Upper lobe of left lung (tissue), 6 donors: ENCODE measurements around the gene MAPK11. TPM values are rescaled to one million over a fixed set of nuclear protein-coding genes. Genes with fewer than 3 reads are reported as not detected.
A peak's percentile ranks its signal among the peaks of the same experiment; 100 is the strongest.

Experiments used
- ATAC-seq, 2 donors: fragments of 200-7000 bp; cut with Tn5 transposase; one replicate each; pipeline ENCODE4 v1.9.1; 2022; ENCODE audit warnings: mild to moderate bottlenecking in 2 of 2, moderate library complexity in 2 of 2; ENCODE audit not compliant: low FRiP score in 2 of 2
- DNase-seq, 2 donors: peaks; one replicate each; pipeline ENCODE4 v3.0.0-alpha.2; 2019 to 2020
- H3K27ac ChIP-seq, 4 donors: fragments of 200-600 bp; sonication (generic); one replicate each; pipeline ENCODE4 v1.5.1; 2016 to 2019
- H3K27me3 ChIP-seq, 4 donors: fragments of 200-600 bp; sonication (generic); one replicate each; pipeline ENCODE4 v1.5.1; 2017 to 2019
- H3K36me3 ChIP-seq, 4 donors: fragments of 200-600 bp; sonication (generic); one replicate each; pipeline ENCODE4 v1.5.1; 2016 to 2019
- H3K4me1 ChIP-seq, 4 donors: fragments of 200-600 bp; sonication (generic); one replicate each; pipeline ENCODE4 v1.5.1; 2018 to 2019
- H3K4me3 ChIP-seq, 4 donors: fragments of 200-600 bp; sonication (generic); one replicate each; pipeline ENCODE4 v1.5.1; 2017 to 2019; ENCODE audit warnings: mild to moderate bottlenecking in 2 of 4, moderate library complexity in 1 of 4
- H3K9me3 ChIP-seq, 4 donors: fragments of 200-600 bp; sonication (generic); one replicate each; pipeline ENCODE4 v1.5.1; 2018 to 2019
- EP300 ChIP-seq, 4 donors: sonication (generic); formaldehyde crosslinking; IDR thresholded peaks; one replicate each; pipeline ENCODE4 v1.5.1; 2017; ENCODE audit warnings: antibody characterized with exemption in 4 of 4, control low read depth in 2 of 4
- POLR2A ChIP-seq, 4 donors: fragments of 450-650 bp; IDR thresholded peaks; one replicate each; pipeline ENCODE4 v1.5.1; 2016 to 2017; ENCODE audit warnings: antibody characterized with exemption in 4 of 4, mild to moderate bottlenecking in 2 of 4
- POLR2AphosphoS5 ChIP-seq, 2 donors: sonication (generic); formaldehyde crosslinking; IDR thresholded peaks; one replicate each; pipeline ENCODE4 v1.5.1; 2017; ENCODE audit warnings: antibody characterized with exemption in 2 of 2
- WGBS, 2 donors: methylation state at CpG; one replicate each; pipeline ENCODE4 v1.1.5; 2017 to 2018; 5-methylcytosine and 5-hydroxymethylcytosine counted together
- total RNA-seq, 6 donors: library from RNA; depleted of rRNA in 4 of 6; stranded (reverse); fragments of >200 nt in 4 of 6; gene quantifications; one replicate each; pipeline versions ENCODE4 v1.1.0 to v1.2.1, GENCODE V29; 2016 to 2021
- TF ChIP-seq, protein P1 (sequence below), 6 experiments: fragments of 450-650 bp in 4 of 6; fragments of 200-600 bp in 2 of 6; sonication (generic) in 2 of 6; IDR thresholded peaks; one replicate each; pipeline ENCODE4 v1.5.1; 2016 to 2019; ENCODE audit warnings: antibody characterized with exemption in 6 of 6
- donor health status: DM: no; HTN: no; CAD: no; lungs with moderate emphysema.
- donor health status: DM: no; HTN: yes; CAD: no; lungs with severe emphysema.

MAPK11 gene
- total RNA-seq, 6 donors from 2014 or later = 3.1 to 27.3 (median 8.6) TPM

DNA sequence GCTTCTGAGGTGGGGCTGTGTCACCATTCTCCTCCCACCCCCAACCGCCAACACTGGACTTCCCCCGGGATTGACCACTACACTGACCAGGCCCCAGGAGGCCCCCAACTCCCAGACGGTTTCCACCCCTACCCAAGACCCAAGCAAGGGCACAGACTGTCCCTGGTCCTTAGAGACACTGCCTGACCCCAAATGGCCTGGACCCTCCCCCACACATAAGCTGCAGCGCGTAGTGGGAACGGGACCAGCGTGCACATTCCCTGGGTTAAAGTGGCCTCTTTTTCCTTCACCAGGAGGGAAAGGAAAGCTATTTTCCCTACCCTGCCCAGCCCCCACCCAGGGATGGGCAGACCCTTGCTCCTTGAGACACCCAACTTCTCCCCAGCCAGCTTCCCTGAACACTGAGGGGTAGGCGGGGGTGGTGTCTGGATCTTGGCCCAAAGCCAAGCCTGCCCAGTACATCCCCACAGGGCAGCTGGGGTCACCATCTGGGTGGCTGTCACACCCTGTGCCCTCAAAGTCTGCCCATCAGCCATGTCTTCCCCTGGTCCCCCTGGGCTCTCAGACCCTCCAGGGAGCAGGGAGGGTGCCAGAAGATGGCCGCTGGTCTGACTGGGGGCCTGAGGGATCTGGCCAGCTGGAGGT lies 7.1 kb downstream of the MAPK11 start:
- WGBS, 2 donors = 61 to 82% methylated on average over 8 to 9 of the region's 9 CpGs
- Histone ChIP-seq H3K27me3 (peaks cover 0 to 13% (median 2%) of the 10 kb centered on the region in 4 donors), H3K4me1 (peaks cover 26 to 48% (median 30%) of the 10 kb centered on the region in 4 donors), H3K9me3 (no peaks in the 10 kb centered on the region), H3K4me3 (no peak overlapping the region), H3K36me3 (no peaks in the 10 kb centered on the region), H3K27ac (no peak overlapping the region)
- no peak for ATAC-seq
- DNase-seq = peak in 1 of 2 donors; percentile 46
- TF ChIP-seq, protein P1, sequence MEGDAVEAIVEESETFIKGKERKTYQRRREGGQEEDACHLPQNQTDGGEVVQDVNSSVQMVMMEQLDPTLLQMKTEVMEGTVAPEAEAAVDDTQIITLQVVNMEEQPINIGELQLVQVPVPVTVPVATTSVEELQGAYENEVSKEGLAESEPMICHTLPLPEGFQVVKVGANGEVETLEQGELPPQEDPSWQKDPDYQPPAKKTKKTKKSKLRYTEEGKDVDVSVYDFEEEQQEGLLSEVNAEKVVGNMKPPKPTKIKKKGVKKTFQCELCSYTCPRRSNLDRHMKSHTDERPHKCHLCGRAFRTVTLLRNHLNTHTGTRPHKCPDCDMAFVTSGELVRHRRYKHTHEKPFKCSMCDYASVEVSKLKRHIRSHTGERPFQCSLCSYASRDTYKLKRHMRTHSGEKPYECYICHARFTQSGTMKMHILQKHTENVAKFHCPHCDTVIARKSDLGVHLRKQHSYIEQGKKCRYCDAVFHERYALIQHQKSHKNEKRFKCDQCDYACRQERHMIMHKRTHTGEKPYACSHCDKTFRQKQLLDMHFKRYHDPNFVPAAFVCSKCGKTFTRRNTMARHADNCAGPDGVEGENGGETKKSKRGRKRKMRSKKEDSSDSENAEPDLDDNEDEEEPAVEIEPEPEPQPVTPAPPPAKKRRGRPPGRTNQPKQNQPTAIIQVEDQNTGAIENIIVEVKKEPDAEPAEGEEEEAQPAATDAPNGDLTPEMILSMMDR (IDR thresholded peaks at IDR 0.05) = no peak
- no peak for TF ChIP-seq POLR2AphosphoS5 (IDR thresholded peaks at IDR 0.05)
- no peak for TF ChIP-seq POLR2A (IDR thresholded peaks at IDR 0.05)

DNA sequence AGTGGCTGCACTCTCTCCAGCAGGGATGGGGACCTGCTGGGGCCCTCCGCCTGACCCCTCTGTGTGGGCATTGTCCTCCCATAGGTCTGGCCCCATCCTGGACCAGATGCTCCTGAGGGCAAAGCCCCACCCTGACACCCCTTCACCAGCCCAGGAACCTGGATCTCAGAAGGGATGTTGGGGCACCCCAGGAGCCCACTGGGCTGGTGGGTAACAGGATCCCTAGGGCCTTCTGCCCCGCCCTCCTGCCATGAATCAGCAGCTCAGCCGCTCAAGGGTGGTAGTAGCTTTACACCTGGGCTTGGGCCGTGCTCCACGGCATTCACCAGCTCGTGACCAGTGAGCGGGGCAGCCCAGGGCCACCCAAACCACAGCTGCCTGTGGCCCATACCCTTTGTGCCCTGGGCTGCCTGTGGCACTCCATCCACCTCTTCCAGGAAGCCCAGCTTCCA lies 7.7 kb downstream of the MAPK11 start:
- Histone ChIP-seq H3K27me3 (peaks cover 0 to 13% (median 2%) of the 10 kb centered on the region in 4 donors), H3K4me1 (peaks cover 21 to 42% (median 24%) of the 10 kb centered on the region in 4 donors), H3K9me3 (no peaks in the 10 kb centered on the region), H3K27ac (peak overlapping the region in 1 of 4 donors; percentile 70), H3K36me3 (peaks cover 0 to 3% (median 0%) of the 10 kb centered on the region in 4 donors), H3K4me3 (no peak overlapping the region)
- WGBS, 2 donors = 43 to 70% methylated on average over 2 to 6 of the region's 7 CpGs
- DNase-seq (peak in 1 of 2 donors; percentile 51), ATAC-seq (no peak)
- TF ChIP-seq, protein P1 (IDR thresholded peaks at IDR 0.05) = no peak
- no peak for TF ChIP-seq EP300 (IDR thresholded peaks at IDR 0.05)
- TF ChIP-seq POLR2AphosphoS5 (IDR thresholded peaks at IDR 0.05) = no peak

DNA sequence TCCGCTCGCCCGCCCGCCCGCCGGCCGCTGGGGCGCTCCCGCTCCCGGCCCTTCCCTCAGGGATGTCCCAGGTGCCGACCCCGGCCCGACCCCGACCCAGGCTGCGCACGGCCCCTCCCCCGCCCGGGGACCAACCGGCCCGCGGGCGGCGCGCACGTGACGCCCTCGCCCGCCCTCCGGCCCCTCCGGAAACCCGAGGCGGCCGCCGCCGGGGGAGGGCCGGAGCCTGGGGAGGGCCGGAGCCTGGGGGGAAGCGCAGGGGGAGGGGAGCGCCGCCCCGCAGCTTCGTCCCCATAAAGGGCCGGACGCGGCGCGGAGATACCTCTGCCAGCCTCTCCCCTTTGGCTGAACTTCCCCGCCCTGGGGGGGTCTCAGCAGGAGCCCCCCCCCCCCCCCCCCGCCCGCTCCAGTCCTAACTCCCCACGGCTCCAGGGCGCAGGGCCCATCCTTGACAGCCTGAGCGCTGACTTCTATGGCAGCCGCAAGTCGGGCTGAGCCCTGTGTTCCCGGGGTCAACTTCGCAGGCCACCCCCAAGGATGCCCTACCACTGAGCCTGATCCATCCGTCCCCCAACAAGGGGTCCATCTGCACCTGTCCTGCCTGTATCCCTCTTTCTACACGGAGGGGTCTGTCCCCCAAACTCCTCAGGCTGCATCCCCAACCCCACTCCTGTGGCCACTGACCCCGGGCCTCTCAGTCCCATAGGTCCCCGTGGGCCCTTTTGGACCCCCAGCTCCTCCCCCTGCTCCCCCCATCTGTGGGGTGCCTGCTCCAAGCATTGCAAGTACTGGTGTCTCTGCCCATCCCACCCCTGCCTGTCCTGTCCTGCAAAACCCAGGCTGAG lies 8.3 kb downstream of the MAPK11 start, which contains the start of gene MAPK12:
TSS of gene MAPK12 (minus strand) at position 69 of the 845 bp plus-strand sequence. CDS start 174 bp downstream, outside the sequence.
- Histone ChIP-seq H3K36me3 (peaks cover 0 to 3% (median 0%) of the 10 kb centered on the region in 4 donors), H3K4me1 (peaks cover 16 to 35% (median 18%) of the 10 kb centered on the region in 4 donors), H3K9me3 (no peaks in the 10 kb centered on the region), H3K27ac (peak within 1 kb of the TSS in 3 of 4 donors; percentile 15 to 70 (median 42)), H3K4me3 (peak within 1 kb of the TSS; percentile 56 to 67 (median 62)), H3K27me3 (peaks cover 0 to 13% (median 2%) of the 10 kb centered on the region in 4 donors)
- WGBS, 2 donors = 13% methylated on average over 14 of the region's 61 CpGs; no CpG with 5 or more reads in 1 of the 2 donors
- TF ChIP-seq POLR2A (IDR thresholded peaks at IDR 0.05) (no peak), POLR2AphosphoS5 (IDR thresholded peaks at IDR 0.05) (no peak), EP300 (IDR thresholded peaks at IDR 0.05) (no peak)
- TF ChIP-seq, protein P1 (IDR thresholded peaks at IDR 0.05) = no peak
- ATAC-seq (no peak), DNase-seq (peak in 1 of 2 donors; percentile 89)

- peak overlapping the region in 3 of 4 donors; percentile 15 to 70 (median 42) for H3K27ac ChIP-seq
- H3K9me3 ChIP-seq = no peaks in the 10 kb centered on the region
- H3K36me3 ChIP-seq = peaks cover 0 to 3% (median 0%) of the 10 kb centered on the region in 4 donors
- H3K4me3 ChIP-seq = peak overlapping the region; percentile 56 to 67 (median 62)
- 0% methylated on average over 10 of the region's 92 CpGs; no CpG with 5 or more reads in 1 of the 2 donors for WGBS, 2 donors
- TF ChIP-seq, protein P1 (IDR thresholded peaks at IDR 0.05) = no peak
- ATAC-seq (peak in 1 of 2 donors; percentile 7), DNase-seq (peak in 1 of 2 donors; percentile 91)
- H3K4me1 ChIP-seq = peaks cover 16 to 35% (median 18%) of the 10 kb centered on the region in 4 donors
- H3K27me3 ChIP-seq = peaks cover 0 to 13% (median 2%) of the 10 kb centered on the region in 4 donors
These were observed 9.2 kb downstream of the MAPK11 start for GRCh38 chr22:50260801-50261614.
